Fibroblast of skin of scalp (primary cell): ENCODE data around the gene BCL2L12.

Experiments
- DNase-seq: peaks from one replicate; pipeline ENCODE4 v3.0.0-alpha.2; 2013

BCL2L12 gene

DNA sequence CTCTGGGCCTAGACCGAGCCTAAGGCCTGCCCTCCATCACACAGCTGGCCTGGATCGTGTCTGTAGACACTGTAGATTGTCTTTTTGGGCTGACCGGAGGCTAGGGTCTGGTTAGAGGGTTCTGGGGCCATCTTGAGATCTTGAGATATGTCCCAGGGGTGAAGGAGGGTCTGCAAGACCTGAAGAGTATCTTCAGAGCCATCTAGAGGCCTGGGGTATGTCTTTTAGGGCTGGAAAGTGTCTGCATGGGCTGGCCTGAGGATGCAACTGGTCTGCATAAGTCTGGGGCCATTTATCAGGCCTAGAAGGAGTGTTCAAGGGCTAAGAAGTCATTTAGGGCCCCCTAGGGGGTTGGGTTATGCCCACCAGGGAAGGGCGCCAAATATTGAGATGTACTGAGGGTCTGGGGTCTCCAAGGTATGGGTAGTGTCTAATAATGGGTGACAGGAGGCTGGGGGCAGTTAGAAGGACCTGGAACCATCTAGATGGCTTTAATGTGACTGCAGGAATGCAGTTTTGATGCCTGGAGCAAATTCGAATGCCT lies 23.2 kb upstream of the BCL2L12 start:
- DNase-seq = peak; percentile 13

DNA sequence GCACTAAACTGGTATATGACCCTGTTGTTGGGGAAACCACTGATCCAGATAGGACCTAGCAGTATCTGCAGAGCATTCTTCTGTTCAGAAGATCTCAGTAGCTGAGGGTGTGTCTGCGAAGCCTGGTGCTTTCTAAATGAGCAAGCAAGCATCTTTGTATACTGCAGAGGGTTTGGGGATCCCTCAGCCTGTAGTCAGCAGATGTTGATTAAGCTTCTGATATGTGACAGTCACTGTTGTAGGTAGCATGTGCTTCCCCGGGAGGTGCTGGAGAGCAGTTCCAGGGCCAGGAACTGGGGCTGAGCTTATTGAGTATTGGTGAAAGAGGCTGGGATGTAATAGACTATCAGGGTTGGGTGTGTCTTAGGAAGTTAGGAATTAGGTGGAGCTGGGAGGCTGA lies 22.3 kb upstream of the BCL2L12 start:
- DNase-seq = no peak

DNA sequence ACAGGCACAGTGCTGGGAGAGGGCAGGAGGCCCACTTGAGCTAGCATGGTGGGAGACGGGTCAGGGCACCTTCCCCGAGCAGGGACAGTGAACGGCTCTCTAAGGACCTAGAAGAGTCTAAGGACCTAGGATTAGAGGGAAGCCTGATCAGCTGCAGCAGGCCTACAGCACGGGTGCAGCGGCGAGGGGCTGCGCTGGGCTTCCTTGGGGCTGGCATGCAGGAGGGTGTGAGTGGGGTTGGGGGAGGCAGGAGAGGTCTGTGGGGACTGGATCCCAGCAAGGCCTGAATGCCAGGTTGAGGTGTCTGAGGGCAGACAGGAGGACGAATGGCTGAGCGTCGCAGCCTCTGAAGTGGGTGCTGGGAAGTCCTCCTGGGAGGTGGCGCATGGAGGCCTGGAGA lies 20.1 kb upstream of the BCL2L12 start:
- DNase-seq = no peak

DNA sequence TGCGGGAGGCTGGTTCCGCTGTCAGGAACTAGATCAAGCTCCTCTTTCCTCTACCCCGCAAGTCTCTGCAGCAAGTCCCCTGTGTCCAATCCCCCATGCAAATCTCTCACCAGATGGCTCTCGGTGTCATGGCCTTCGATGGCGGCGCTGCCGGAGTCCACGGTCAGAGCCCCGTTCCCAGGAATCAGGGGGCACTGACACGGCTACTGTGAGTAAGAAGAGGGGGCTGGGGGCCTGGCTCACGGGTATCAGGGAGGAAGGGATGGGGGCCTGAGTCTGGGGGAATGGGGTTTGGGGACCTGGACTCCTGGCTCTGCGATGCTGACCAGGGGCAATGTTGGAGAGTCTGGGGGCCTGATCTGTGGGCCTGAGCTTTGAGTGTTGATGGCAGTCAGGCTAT lies 19.7 kb upstream of the BCL2L12 start:
- DNase-seq = no peak

DNA sequence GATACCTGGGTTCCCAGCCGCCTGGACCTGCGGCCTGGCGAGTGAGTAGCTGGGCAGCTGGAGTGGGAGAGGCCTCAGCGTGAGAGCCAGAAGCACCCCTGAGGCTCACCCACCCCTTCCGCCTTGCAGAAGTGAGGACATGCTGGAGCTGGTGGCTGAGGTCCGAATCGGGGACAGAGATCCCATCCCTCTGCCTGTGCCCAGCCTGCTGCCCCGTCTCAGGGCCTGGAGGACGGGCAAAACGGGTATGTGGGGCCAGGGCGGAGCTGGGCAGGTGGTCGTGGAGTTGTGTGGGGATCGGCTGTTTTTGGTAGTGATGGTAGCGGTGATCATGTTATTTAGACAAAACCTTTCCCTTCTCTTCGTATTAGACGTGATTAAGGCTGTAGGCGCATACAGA lies 19.1 kb upstream of the BCL2L12 start:
- no peak for DNase-seq

GRCh38 chr19:49651029-49651819 lies 14.5 kb upstream of the BCL2L12 start:
- no peak for DNase-seq

GRCh38 chr19:49651820-49652550 lies 13.7 kb upstream of the BCL2L12 start:
- DNase-seq = no peak

DNA sequence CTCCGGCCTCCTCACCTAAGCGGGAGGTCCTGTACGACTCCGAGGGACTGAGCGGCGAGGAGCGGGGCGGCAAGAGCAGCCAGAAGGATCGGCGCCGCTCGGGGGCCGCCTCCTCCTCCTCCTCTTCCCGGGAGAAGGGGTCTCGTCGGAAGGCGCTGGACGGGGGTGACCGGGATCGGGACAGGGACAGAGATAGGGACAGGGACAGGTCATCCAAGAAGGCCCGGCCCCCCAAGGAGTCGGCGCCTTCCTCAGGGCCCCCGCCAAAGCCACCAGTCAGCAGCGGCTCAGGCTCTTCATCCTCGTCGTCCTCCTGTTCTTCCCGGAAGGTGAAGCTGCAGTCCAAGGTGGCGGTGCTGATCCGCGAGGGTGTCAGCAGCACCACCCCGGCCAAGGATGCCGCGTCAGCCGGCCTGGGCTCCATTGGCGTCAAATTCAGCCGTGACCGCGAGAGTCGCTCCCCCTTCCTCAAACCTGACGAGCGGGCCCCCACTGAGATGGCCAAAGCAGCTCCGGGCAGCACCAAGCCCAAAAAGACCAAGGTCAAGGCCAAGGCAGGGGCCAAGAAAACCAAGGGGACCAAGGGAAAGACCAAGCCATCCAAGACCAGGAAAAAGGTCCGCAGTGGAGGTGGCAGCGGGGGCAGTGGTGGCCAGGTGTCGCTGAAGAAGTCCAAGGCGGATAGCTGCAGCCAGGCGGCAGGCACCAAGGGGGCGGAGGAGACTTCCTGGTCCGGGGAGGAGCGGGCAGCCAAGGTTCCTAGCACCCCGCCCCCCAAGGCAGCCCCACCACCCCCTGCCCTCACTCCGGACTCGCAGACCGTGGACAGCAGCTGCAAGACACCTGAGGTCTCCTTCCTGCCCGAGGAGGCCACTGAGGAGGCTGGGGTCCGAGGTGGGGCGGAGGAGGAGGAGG lies 12.9 kb upstream of the BCL2L12 start:
- DNase-seq = no peak

DNA sequence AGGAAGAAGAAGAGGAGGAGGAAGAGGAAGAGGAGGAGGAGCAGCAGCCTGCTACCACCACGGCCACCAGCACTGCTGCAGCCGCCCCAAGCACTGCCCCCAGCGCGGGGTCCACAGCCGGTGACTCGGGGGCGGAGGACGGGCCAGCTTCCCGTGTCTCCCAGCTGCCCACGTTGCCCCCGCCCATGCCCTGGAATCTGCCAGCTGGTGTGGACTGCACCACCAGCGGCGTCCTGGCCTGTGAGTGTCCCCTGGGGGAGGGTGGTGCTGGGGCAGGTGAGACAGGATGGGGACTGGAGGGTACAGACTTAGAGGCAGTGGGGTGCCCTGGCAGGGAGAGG lies 12.3 kb upstream of the BCL2L12 start:
- no peak for DNase-seq

GRCh38 chr19:49654581-49654980 lies 11.2 kb upstream of the BCL2L12 start:
- DNase-seq = no peak

GRCh38 chr19:49655570-49656455 lies 9.9 kb upstream of the BCL2L12 start:
- no peak for DNase-seq

DNA sequence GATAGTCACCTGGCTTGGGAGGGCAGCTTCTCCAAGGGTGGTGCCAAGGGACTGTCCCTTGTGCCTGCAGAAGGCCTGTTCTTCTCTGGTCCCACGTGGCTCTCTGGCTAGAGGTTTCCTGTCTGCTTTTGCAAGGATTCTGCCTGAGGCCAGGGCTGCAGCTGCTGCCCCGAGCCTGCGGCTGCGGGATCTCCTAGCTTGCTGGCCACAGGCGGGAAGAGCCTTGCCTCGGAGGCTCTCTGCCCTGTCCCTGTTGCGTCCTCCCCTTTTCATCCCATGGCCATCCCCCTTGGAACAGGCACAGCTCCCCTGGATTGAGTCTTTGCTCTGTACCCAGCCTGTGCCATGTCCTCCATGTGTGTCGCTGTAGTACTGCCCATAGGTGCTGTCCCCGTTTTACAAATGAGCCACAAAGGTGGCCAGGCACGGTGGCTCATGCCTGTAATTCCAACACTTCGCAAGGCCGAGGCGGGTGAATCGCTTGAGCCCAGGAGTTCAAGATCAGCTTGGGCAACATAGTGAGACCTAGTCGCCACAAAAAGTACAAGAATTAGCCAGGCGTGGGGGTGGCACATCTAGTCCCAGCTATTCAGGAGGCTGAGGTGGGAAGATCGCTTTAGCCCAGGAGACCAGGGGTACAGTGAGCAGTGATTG lies 9.2 kb upstream of the BCL2L12 start:
- DNase-seq = no peak

DNA sequence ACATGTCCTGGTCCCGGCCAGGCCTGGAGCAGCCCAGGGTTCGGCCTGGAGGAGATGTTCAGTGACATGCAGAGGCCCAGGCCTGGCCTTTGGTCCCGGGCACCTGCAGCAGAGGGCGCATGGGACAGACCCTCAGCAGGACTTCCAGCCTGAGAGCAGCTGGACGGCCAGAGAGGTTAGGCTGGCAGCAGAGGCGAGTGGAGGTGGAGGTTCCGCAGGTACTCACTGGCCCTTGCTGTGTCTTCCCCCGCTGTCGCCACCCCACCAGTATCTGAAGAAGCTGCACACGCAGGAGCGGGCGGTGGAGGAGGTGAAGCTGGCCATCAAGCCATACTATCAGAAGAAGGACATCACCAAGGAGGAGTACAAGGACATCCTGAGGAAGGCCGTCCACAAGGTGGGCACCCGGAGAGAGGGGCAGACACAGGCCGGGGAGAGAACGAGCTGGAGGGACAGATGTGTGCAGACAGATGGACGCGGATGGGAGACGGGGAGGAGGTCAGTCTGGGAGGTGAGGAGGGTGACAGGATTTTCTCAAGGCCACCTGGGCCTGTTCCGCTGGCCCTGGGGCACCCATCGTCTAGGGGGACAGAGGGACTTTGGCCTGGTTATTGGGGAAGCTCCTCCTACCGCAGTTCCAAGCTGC lies 8.1 kb upstream of the BCL2L12 start:
- no peak for DNase-seq

DNA sequence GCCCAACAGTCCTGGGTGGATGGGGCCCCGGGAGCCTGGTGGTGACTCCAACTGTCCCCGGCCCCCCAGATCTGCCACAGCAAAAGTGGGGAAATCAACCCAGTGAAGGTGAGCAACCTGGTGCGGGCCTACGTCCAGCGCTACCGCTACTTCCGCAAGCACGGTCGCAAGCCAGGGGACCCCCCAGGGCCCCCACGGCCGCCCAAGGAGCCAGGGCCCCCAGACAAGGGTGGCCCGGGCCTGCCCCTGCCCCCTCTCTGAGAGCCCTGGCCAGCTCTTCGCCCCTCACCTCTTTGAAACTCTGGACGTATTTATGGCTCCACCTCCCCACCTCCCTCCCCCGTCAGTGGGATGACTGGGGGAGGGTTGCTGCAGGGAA lies 7.6 kb upstream of the BCL2L12 start:
- no peak for DNase-seq

DNA sequence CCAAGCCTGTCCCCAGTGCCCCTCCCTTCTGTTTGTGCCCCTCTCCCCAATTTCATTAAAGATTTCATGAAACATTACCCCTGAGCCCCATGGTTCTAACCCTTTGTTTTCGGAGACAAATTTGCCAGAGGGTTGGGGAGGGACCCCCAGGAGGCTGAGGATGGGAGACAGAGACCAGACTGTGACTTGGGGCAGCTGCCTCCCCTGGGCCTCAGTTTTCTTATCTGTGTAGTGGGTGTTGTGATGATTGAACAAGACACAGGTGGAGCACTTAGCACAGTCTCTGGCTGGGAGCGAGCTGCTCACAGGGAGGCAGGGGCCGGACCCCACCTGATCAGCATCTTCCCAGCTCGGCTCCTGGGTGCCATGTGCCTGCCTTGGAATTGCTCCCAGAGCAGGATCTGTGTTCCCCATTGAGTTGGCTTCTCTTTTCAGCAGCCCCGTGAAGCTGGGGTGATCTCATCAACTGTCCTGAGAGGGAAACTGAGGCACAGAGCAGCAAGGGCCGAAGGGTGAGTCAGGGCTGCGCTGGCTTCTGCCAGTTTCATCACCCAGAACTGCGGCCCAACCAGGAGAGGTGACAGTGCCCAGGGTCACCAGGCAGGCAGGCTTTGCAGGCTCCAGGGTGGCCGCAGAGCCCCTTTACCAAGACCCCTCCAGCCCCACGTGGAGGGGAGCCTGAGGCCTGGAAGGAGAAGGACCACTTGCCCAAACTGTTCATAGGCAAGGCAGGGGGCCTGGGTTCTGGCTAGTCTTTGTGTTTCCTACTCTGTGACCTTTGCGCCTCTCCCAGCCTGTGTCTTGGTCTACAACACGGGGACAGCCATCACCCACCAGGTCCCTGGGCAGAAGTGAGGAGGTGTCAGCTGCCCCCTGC lies 6.9 kb upstream of the BCL2L12 start:
- DNase-seq = no peak

DNA sequence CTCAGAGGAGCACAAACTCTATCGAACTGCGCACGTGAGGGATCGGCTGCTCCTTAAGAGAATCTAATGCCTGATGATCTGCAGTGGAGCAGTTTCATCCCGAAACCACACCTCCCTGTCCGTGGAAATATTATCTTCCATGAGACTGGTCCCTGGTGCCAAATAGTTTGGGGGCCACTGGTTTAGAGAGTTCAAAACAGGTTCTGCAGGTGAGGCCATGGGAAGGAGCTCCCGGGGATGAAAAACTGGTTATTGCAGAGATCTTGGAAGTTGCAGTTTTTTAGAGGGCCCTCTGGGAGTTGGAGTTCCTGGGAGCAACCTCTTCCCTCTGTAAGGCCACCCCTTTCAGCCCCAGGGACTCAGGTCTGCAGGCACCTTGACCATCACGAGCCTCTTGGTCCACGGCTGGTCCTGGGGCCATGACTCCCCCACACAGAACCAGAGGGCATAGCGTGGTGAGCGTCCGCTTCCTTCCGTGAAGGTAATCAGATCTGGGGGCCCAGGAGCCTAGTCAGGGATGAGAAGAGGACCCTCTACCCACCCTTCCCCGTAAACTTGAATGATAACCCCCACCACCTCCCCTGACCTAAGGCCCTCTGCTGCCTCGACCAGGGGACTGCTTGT lies 5.3 kb upstream of the BCL2L12 start:
- no peak for DNase-seq

GRCh38 chr19:49662011-49662410 lies 3.7 kb upstream of the BCL2L12 start:
- no peak for DNase-seq

- DNase-seq = no peak
Measured at GRCh38 chr19:49663224-49663623, 2.5 kb upstream of the BCL2L12 start.
